ENCODE data around the gene ARFGEF3.

DNA sequence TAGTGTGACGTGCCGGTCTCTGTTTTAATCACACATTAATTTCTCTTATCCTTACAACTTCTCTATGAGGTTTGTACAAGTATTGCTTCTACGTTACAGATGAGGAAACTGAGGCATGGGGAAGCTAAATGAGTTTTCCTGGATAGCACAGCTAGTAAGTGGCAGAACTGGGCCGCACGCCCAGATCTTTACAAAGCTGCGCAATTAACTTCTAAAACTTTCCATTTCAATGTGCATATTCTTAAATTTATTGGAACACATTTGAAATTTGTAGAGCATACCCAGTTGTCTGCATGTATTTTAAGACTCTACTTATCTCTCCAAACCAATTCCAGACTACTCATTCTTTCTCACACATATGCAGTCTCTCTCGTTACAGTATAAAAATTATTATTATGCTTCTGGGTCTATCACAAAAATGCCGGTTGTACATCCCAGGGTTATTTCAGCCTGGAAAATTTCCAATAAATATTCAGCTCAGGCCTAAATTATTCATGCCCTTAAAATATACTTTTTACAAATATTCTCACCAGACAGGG, 44.3 kb upstream of the ARFGEF3 start:
- no peak for TF ChIP-seq POLR2A (IDR thresholded peaks at IDR 0.05)
- TF ChIP-seq, protein P1, sequence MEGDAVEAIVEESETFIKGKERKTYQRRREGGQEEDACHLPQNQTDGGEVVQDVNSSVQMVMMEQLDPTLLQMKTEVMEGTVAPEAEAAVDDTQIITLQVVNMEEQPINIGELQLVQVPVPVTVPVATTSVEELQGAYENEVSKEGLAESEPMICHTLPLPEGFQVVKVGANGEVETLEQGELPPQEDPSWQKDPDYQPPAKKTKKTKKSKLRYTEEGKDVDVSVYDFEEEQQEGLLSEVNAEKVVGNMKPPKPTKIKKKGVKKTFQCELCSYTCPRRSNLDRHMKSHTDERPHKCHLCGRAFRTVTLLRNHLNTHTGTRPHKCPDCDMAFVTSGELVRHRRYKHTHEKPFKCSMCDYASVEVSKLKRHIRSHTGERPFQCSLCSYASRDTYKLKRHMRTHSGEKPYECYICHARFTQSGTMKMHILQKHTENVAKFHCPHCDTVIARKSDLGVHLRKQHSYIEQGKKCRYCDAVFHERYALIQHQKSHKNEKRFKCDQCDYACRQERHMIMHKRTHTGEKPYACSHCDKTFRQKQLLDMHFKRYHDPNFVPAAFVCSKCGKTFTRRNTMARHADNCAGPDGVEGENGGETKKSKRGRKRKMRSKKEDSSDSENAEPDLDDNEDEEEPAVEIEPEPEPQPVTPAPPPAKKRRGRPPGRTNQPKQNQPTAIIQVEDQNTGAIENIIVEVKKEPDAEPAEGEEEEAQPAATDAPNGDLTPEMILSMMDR (IDR thresholded peaks at IDR 0.05): no peak
